ENCODE data around the gene GOLGA2. TPM values are rescaled to one million over a fixed set of nuclear protein-coding genes. Genes with fewer than 3 reads are reported as not detected.
A peak's percentile ranks its signal among the peaks of the same experiment; 100 is the strongest.
"Not testable (repeated sequence)": the region's sequence is repeated elsewhere in the genome, so short reads cannot be mapped to it uniquely, and the experiment has no call there.

GOLGA2 gene
- total RNA-seq, 1 donor from 2014 or later = 117 TPM

DNA sequence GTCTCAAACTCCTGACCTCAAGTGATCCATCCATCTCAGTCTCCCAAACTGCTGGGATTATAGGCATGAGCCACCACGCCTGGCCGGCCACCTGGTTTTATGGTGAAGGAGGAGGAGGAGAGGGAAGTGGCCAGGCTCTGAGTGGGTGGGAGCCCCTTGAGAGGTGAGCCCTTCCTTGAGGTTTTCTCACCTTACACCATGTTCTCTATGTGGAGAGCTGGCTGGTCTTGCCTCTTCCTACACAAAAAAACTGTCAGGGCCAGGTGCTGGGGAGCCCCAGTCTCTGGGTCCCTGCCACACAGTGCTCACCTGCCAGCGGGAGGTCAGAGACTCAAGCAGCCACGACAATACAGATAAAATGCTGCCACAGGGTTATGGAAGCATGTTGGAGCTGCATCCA, 18.3 kb upstream of the GOLGA2 start:
- DNase-seq (ENCODE audit: low spot score) = no peak

DNA sequence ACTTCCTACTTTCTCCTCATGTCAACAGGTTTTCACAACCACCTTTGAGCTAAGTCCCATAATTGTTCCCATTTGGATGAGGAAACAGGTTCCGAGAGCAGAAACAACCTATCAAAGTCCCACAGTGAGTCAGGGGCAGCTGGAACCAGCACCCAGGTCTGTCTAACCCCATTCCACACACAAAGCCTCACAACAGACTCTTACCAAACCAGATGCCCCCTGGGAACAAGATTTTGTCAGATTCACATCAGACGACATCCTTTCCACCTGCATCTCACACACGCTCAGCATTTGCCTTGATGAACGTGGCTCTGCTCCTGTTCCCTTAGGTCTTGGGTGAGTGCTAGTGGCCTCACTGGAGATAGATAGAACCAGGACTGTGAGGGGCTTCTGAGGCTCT, 17.3 kb upstream of the GOLGA2 start:
- no peak for DNase-seq (ENCODE audit: low spot score)

DNA sequence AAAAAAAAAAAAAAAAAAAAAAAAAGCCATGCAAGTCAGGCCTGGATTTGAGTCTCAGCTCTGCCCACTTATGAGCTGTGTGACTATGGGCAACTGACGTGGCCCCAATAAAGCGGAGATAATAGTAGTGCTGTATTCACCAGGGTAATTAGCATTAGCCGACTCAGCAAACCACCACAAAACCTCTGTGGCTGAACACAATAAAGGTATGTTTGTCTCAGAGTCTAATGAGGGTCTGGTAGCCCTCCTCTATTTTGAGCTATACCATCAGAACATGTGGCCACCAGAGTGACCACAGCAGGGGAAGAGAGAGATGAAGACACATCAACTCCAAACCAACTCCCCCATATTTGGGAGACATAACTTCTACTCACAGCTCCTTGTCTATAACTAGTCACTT, 16.2 kb upstream of the GOLGA2 start:
- no peak for DNase-seq (ENCODE audit: low spot score)

- no peak for DNase-seq (ENCODE audit: low spot score)
These were observed 12.6 kb upstream of the GOLGA2 start for GRCh38 chr9:128288273-128289004.

DNA sequence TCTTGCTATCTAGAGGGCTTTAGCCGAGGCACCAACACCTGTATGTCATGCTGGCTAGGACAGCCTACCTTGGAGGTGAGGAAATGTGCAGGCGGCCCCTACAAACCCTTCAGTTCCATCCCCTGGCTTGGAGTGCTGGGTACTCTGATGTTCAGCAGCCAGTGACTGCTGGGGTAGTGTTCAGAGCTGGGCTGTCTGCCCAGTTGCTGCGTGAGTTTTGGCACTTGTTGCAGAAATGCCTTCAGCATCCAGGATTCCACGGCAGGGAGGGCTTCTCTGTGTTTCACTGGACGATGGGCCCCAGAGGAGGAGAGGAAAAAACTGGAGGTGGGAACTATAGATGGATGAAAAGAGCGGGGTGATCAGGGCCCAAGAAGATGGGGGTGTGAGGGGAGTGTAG, 10.6 kb upstream of the GOLGA2 start:
- peak; percentile 39 for DNase-seq (ENCODE audit: low spot score)

GRCh38 chr9:128285033-128285784, 9.4 kb upstream of the GOLGA2 start:
- no peak for DNase-seq (ENCODE audit: low spot score)

- no peak for DNase-seq (ENCODE audit: low spot score)
These were observed 6.7 kb upstream of the GOLGA2 start for GRCh38 chr9:128282500-128282899.

GRCh38 chr9:128280084-128280622, 4.3 kb upstream of the GOLGA2 start:
- no peak for DNase-seq (ENCODE audit: low spot score)

GRCh38 chr9:128279088-128280073, 3.6 kb upstream of the GOLGA2 start:
- DNase-seq (ENCODE audit: low spot score) = not testable (repeated sequence)

DNA sequence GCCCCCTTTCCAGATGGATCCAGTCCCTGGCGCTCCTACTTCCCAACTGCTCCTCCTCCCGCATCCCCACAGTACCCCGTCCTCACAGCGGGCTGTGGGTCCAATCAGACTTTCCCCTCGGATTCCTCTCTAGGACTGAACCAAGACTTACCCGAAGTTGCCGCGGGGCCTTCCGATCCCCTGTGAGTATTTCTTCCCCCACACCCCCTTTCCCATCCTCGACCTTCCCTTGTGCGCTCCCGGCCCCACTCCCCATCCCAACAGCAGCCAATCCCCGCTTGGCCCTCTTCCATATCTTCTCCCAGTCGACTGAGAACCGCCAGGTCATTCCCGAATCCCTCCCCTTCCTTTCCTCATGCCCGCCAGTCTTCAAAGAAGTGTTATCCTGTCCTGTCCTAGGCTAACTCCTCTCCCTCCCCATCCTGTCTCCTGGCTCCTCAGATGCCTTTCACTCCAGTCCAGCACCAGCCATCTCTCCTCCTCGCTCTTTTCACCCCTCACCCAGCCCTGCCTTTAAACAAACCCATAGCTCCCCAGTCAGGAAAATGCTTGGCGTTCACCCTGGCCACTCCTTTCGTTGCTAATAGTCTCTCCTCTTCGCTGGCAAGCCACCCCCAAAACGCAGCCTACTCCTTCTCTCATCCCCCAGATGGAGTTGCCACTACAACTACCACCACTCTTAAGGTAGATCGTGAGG, 915 bp upstream of the GOLGA2 start:
- no peak for DNase-seq (ENCODE audit: low spot score)

DNA sequence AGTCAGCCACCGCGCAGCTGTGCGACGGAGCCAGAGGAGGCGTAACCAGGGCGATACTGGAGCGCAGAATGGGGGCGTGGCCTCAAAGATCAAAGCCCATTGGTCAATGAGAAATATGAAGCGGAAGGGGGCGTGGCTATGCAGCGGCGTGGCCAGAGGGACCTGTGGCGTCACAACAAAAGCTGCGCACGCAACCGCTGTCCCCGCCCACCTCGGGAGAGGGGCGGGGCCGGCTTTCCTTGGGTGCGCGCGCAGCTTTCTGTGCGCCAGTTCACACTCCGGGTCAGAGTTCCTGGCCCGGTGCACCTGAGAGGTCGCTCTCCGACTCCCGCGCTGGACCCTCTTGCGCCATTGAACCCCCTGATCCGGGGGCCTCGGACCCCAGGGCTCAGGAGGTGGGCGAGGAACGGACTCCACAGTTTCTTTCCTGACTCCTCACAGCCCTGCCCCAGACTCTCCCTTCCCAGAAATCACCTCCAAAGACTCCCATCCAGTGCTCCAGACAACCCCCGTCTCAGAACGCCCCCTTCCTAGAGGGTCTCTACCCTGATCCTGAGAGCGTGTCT, 284 bp upstream of the GOLGA2 start, which contains the start of gene SWI5:
Gene SWI5, plus strand, starts transcription at position 269 of the 566 bp plus-strand sequence.
- peak; percentile 100 for DNase-seq (ENCODE audit: low spot score)

- DNase-seq (ENCODE audit: low spot score) = no peak
These were observed 1.6 kb downstream of the GOLGA2 start for GRCh38 chr9:128274245-128274644.

- no peak for DNase-seq (ENCODE audit: low spot score)
These were observed 4.3 kb downstream of the GOLGA2 start for GRCh38 chr9:128271512-128271911.

GRCh38 chr9:128271112-128271511, 4.7 kb downstream of the GOLGA2 start:
- DNase-seq (ENCODE audit: low spot score) = no peak

DNA sequence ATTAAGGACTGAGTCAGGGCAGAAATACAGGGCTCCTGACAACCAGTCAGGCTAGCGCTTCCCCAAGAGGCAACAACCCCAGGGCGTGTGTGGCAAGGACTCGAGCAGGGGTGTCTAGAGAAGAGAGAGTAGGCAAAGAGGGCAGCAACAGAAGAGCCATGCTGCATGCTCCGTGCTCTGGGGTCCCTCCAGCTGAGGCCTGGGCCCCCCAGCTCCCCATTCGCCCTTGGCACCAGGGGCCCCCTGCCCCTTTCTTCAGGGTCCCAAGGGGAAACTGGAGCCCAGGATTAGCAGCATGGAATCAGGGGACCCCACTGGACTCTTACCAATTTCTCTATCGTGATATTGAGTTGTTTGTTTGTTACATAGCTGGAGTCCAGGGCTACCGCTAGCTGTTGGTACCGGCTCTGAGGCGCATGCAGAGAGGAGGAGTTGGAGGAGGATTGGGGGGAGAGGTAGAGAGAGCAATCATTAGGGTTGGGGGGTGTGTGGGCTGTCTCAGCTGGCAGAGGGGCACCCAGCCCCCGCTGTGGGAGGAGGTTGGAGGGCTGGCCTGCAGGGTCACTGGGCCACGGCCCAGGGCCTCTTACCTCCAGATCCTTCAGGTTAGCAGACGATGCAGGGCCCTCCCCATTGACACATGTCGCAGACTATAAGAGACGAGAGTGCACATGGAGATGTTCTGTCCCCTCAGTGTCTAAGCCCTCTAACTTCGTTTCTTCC, 8.8 kb downstream of the GOLGA2 start:
- no peak for DNase-seq (ENCODE audit: low spot score)

- DNase-seq (ENCODE audit: low spot score) = no peak
These were observed 10.4 kb downstream of the GOLGA2 start for GRCh38 chr9:128265348-128265847.

DNA sequence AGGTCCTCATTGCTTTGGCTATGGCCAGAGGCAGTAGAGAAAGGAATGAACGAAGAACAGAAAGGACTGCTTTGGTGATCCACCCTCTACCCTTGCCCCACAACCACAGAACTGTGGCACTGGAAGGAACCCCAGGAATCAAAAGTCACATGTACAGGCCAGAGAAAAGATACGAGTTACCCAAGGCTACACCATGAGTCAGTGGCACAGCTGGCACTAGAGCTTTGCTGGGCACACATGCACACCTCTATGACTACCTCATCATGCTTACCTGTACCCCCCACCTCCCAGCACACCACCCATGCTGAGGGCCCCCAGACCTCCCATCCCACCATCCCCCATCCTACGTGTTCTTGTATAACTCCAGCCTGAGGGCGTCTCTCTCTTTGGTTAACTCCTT, 13.1 kb downstream of the GOLGA2 start:
- no peak for DNase-seq (ENCODE audit: low spot score)

GRCh38 chr9:128260340-128260739, 15.5 kb downstream of the GOLGA2 start:
- DNase-seq (ENCODE audit: low spot score) = no peak

GRCh38 chr9:128259156-128259555, 16.7 kb downstream of the GOLGA2 start:
- DNase-seq (ENCODE audit: low spot score) = no peak

DNA sequence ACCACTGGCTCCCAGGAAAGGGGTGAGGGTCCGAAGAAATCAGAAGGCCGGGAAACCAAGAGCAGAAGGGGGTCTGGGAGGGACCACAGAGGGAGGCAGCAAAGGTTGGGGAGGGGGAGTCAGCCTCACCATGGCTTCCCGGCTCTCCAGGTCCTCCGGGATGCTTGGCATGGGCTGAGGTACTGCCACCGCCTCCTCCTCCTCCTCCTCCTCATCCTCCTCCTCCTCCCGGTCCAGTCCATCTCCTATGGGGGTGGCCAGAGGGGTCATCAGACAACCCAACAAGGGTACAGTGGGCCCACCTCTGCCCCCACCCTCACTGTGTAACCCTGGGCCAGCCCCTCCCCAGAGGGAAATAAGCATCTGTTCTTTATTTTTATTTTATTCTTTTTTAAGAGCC, 17.5 kb downstream of the GOLGA2 start:
- DNase-seq (ENCODE audit: low spot score) = no peak
